ENCODE data around the gene HOXD13.

Gene HOXD13

DNA sequence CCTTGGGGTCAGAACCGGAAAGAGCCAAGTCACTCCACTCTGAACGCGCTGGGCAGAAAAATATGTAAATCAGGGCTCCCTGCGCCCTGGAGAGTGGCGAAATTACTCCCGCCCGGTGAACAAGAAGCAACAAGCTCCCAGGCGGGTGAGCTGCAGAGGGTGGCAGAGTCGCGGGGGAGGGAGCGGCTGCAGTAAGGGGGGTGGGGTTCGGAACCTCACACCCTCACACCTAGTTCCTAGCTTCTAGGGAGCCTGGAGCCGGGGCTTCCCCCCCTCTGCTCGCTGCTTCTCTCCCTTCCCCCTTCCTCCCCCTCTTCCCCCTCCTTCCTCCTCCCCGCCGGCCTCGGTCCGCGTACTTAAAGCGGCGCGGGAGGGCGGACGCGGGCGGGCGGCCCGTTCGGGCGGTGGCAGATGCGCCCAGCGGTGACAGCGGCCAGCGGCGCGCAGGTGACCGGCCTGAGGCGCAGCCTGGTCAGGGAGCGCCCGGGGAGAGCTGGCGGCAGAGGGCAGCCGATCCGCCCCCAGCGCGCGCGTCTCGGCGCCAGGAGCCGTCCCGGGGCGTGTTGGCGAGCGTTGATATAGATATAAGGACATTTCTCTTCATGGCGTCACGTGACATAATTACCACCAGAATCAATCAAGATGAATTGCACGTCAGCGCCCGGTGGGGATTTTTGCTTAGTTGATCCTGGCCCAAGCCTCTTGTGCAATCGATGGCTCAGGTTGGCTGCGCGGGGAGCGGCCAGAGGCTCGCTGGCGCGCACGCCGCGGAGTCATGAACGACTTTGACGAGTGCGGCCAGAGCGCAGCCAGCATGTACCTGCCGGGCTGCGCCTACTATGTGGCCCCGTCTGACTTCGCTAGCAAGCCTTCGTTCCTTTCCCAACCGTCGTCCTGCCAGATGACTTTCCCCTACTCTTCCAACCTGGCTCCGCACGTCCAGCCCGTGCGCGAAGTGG, 14.3 kb downstream of the HOXD13 start, which contains the start of gene HOXD11 (continued):
- TF ChIP-seq ZNF777 (tag by site-specific recombination; IDR thresholded peaks at IDR 0.05; ENCODE audit: borderline replicate concordance) (no peak), HOXC10 (CRISPR knock-in tag; IDR thresholded peaks at IDR 0.05) (no peak; the same call in 1 of the 2 replicates), ZBTB20 (tag by site-specific recombination; IDR thresholded peaks at IDR 0.05) (peak; percentile 42; the same call in 1 of the 2 replicates), KLF16 (tag by site-specific recombination; IDR thresholded peaks at IDR 0.05) (peak; percentile 32; the same call in 1 of the 2 replicates), GLI4 (tag by site-specific recombination; IDR thresholded peaks at IDR 0.05) (no peak), ZNF677 (tag by site-specific recombination; IDR thresholded peaks at IDR 0.05) (no peak), ZNF830 (tag by site-specific recombination; IDR thresholded peaks at IDR 0.05; ENCODE audit: low read depth) (no peak), ZNF174 (tag by site-specific recombination; IDR thresholded peaks at IDR 0.05) (no peak), TRIM28 (IDR thresholded peaks at IDR 0.05; ENCODE audit: borderline replicate concordance, low read length) (no peak), ZNF624 (tag by site-specific recombination; IDR thresholded peaks at IDR 0.05) (no peak), ZNF426 (tag by site-specific recombination; IDR thresholded peaks at IDR 0.05) (no peak), ZNF121 (tag by site-specific recombination; IDR thresholded peaks at IDR 0.05) (no peak), ZFP41 (tag by site-specific recombination; IDR thresholded peaks at IDR 0.05; ENCODE audit: borderline replicate concordance) (no peak), ZNF324 (tag by site-specific recombination; IDR thresholded peaks at IDR 0.05) (peak; percentile 38), KLF1 (tag by site-specific recombination; IDR thresholded peaks at IDR 0.05) (0 out of 2 replicates have a peak, but pooled peaks have one; percentile 40), ZNF560 (tag by site-specific recombination; IDR thresholded peaks at IDR 0.05; ENCODE audit: borderline replicate concordance) (no peak), HOXD13 (CRISPR knock-in tag; IDR thresholded peaks at IDR 0.05; ENCODE audit: borderline replicate concordance) (no peak), ZNF670 (tag by site-specific recombination; IDR thresholded peaks at IDR 0.05; ENCODE audit: low read depth) (no peak), ZNF600 (tag by site-specific recombination; IDR thresholded peaks at IDR 0.05) (peak; percentile 56)
- TF ChIP-seq, protein P1, sequence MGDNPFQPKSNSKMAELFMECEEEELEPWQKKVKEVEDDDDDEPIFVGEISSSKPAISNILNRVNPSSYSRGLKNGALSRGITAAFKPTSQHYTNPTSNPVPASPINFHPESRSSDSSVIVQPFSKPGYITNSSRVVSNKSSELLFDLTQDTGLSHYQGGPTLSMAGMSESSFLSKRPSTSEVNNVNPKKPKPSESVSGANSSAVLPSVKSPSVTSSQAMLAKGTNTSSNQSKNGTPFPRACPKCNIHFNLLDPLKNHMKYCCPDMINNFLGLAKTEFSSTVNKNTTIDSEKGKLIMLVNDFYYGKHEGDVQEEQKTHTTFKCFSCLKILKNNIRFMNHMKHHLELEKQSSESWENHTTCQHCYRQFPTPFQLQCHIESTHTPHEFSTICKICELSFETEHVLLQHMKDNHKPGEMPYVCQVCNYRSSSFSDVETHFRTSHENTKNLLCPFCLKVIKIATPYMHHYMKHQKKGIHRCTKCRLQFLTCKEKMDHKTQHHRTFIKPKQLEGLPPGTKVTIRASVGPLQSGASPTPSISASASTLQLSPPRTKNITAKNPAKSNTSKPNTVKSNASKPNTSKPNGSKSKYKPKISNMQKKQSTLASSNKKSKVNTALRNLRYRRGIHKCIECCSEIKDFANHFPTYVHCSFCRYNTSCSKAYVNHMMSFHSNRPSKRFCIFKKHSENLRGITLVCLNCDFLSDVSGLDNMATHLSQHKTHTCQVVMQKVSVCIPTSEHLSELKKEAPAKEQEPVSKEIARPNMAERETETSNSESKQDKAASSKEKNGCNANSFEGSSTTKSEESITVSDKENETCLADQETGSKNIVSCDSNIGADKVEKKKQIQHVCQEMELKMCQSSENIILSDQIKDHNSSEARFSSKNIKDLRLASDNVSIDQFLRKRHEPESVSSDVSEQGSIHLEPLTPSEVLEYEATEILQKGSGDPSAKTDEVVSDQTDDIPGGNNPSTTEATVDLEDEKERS (tag by site-specific recombination; IDR thresholded peaks at IDR 0.05): no peak
- TF ChIP-seq, protein P2, sequence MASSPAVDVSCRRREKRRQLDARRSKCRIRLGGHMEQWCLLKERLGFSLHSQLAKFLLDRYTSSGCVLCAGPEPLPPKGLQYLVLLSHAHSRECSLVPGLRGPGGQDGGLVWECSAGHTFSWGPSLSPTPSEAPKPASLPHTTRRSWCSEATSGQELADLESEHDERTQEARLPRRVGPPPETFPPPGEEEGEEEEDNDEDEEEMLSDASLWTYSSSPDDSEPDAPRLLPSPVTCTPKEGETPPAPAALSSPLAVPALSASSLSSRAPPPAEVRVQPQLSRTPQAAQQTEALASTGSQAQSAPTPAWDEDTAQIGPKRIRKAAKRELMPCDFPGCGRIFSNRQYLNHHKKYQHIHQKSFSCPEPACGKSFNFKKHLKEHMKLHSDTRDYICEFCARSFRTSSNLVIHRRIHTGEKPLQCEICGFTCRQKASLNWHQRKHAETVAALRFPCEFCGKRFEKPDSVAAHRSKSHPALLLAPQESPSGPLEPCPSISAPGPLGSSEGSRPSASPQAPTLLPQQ (tag by site-specific recombination; IDR thresholded peaks at IDR 0.05): peak; percentile 94
- TF ChIP-seq, protein P3, sequence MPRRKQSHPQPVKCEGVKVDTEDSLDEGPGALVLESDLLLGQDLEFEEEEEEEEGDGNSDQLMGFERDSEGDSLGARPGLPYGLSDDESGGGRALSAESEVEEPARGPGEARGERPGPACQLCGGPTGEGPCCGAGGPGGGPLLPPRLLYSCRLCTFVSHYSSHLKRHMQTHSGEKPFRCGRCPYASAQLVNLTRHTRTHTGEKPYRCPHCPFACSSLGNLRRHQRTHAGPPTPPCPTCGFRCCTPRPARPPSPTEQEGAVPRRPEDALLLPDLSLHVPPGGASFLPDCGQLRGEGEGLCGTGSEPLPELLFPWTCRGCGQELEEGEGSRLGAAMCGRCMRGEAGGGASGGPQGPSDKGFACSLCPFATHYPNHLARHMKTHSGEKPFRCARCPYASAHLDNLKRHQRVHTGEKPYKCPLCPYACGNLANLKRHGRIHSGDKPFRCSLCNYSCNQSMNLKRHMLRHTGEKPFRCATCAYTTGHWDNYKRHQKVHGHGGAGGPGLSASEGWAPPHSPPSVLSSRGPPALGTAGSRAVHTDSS (tag by site-specific recombination; IDR thresholded peaks at IDR 0.05): peak; percentile 53
- TF ChIP-seq, protein P4, sequence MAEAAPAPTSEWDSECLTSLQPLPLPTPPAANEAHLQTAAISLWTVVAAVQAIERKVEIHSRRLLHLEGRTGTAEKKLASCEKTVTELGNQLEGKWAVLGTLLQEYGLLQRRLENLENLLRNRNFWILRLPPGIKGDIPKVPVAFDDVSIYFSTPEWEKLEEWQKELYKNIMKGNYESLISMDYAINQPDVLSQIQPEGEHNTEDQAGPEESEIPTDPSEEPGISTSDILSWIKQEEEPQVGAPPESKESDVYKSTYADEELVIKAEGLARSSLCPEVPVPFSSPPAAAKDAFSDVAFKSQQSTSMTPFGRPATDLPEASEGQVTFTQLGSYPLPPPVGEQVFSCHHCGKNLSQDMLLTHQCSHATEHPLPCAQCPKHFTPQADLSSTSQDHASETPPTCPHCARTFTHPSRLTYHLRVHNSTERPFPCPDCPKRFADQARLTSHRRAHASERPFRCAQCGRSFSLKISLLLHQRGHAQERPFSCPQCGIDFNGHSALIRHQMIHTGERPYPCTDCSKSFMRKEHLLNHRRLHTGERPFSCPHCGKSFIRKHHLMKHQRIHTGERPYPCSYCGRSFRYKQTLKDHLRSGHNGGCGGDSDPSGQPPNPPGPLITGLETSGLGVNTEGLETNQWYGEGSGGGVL (tag by site-specific recombination; IDR thresholded peaks at IDR 0.05): peak; percentile 99
- TF ChIP-seq, protein P5, sequence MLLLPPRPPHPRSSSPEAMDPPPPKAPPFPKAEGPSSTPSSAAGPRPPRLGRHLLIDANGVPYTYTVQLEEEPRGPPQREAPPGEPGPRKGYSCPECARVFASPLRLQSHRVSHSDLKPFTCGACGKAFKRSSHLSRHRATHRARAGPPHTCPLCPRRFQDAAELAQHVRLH (tag by site-specific recombination; IDR thresholded peaks at IDR 0.05): no peak
- TF ChIP-seq, protein P6, sequence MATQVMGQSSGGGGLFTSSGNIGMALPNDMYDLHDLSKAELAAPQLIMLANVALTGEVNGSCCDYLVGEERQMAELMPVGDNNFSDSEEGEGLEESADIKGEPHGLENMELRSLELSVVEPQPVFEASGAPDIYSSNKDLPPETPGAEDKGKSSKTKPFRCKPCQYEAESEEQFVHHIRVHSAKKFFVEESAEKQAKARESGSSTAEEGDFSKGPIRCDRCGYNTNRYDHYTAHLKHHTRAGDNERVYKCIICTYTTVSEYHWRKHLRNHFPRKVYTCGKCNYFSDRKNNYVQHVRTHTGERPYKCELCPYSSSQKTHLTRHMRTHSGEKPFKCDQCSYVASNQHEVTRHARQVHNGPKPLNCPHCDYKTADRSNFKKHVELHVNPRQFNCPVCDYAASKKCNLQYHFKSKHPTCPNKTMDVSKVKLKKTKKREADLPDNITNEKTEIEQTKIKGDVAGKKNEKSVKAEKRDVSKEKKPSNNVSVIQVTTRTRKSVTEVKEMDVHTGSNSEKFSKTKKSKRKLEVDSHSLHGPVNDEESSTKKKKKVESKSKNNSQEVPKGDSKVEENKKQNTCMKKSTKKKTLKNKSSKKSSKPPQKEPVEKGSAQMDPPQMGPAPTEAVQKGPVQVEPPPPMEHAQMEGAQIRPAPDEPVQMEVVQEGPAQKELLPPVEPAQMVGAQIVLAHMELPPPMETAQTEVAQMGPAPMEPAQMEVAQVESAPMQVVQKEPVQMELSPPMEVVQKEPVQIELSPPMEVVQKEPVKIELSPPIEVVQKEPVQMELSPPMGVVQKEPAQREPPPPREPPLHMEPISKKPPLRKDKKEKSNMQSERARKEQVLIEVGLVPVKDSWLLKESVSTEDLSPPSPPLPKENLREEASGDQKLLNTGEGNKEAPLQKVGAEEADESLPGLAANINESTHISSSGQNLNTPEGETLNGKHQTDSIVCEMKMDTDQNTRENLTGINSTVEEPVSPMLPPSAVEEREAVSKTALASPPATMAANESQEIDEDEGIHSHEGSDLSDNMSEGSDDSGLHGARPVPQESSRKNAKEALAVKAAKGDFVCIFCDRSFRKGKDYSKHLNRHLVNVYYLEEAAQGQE (tag by site-specific recombination; IDR thresholded peaks at IDR 0.05): no peak
- TF ChIP-seq, protein P7, sequence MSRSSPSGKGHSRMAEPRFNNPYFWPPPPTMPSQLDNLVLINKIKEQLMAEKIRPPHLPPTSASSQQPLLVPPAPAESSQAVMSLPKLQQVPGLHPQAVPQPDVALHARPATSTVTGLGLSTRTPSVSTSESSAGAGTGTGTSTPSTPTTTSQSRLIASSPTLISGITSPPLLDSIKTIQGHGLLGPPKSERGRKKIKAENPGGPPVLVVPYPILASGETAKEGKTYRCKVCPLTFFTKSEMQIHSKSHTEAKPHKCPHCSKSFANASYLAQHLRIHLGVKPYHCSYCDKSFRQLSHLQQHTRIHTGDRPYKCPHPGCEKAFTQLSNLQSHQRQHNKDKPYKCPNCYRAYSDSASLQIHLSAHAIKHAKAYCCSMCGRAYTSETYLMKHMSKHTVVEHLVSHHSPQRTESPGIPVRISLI (tag by site-specific recombination; IDR thresholded peaks at IDR 0.05): no peak
